Right cardiac atrium (tissue), 5 donors: ENCODE results near the gene OGDH. TPM values are rescaled to one million over a fixed set of nuclear protein-coding genes. Genes with fewer than 3 reads are reported as not detected.
A peak's percentile ranks its signal among the peaks of the same experiment; 100 is the strongest.

Experiments
- ATAC-seq, 2 donors: fragments of 200-7000 bp; cut with Tn5 transposase; one replicate each; pipeline versions ENCODE4 v1.8.0 to v1.9.1; 2020; ENCODE audit warnings: moderate library complexity in 2 of 2, mild to moderate bottlenecking in 1 of 2
- DNase-seq, 3 donors: peaks; one replicate each; pipeline ENCODE4 v3.0.0-alpha.2; 2020
- H3K27ac ChIP-seq: one replicate; pipeline ENCODE4 v1.5.1; 2013; ENCODE audit warnings: mild to moderate bottlenecking, low read length, control low read depth, moderate library complexity
- H3K27me3 ChIP-seq: one replicate; pipeline ENCODE4 v1.6.1; 2013; ENCODE audit not compliant: control insufficient read depth, insufficient read depth
- H3K4me1 ChIP-seq: one replicate; pipeline ENCODE4 v1.6.1; 2013; ENCODE audit warnings: low read length; ENCODE audit not compliant: control insufficient read depth, insufficient read depth
- H3K4me3 ChIP-seq: one replicate; pipeline ENCODE4 v1.5.1; 2013; ENCODE audit warnings: low read length, control low read depth
- H3K9me3 ChIP-seq: one replicate; pipeline ENCODE4 v1.6.1; 2013; ENCODE audit warnings: low read length; ENCODE audit not compliant: control insufficient read depth
- WGBS: extraction: QIAGEN DNeasy Blood & Tissue Kit; methylation state at CpG from one replicate; pipeline ENCODE4 v1.1.7; 2013; 5-methylcytosine and 5-hydroxymethylcytosine counted together
- intact Hi-C, 4 donors: fragments of 100-400 bp; cut with DNase I; formaldehyde crosslinking; loops; one replicate each; pipeline versions ENCODE4 v1.11.0 to v1.14.0; 2022 to 2023
- polyA plus RNA-seq: library from polyadenylated mRNA; stranded (reverse); fragments of 200-250 nt; gene quantifications from one replicate; pipeline ENCODE4 v1.2.3, GENCODE V29; 2013
- total RNA-seq, 4 donors: library from RNA; stranded (reverse); fragmentation: NEBNext Ultra II Directional; extraction: Animal tissue kit (Norgen Biotek cat#: 25700); gene quantifications; one replicate each; pipeline ENCODE4 v1.2.1, GENCODE V29; 2021
- donor health status: healthy with polysubstance abuse.
- donor health status: DM: no; HTN: yes; CAD: no.
- donor health status: DM: no; HTN: no; CAD: no.
- donor health status: DM: no; HTN: yes; CAD: no; lungs with severe emphysema.
- donor health status: DM: yes; HTN: yes; CAD: no.

OGDH gene
- total and polyA plus RNA-seq, 5 donors, result 168 to 406 (median 371) TPM

DNA sequence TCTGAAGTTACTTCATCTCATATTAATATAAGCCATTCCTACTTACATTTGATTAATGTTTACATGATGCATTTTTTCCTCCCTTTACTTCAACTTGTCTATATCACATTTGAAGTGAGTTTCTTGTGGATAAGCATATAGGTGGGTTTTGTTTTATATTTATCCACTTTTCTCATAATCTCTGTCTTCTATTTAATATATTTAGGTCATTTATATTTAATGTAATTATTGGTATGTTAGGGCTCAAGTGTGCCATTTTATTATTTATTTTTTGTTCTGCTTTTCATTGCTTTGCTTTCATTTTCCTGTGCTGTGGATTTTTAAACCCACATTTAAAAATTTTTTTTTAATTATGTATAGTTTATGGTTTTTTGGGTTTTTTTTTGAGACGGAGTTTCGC lies 54.8 kb downstream of the OGDH start:
- no peak overlapping the region for H3K4me3 ChIP-seq
- DNase-seq, result no peak
- no peaks in the 10 kb centered on the region for H3K4me1 ChIP-seq
- no peak overlapping the region for H3K27ac ChIP-seq
- intact Hi-C loops, result no loop called here
- WGBS, result 99% methylated on average over 2 of the region's 2 CpGs
- ATAC-seq, result no peak
- H3K9me3 ChIP-seq, result peaks cover 3% of the 10 kb centered on the region
- H3K27me3 ChIP-seq, result no peaks in the 10 kb centered on the region

- 87% methylated on average over 4 of the region's 4 CpGs for WGBS
- Histone ChIP-seq H3K4me1 (no peaks in the 10 kb centered on the region), H3K27ac (no peak overlapping the region), H3K27me3 (no peaks in the 10 kb centered on the region), H3K4me3 (no peak overlapping the region), H3K9me3 (peaks cover 3% of the 10 kb centered on the region)
- ATAC-seq (no peak), DNase-seq (no peak)
- intact Hi-C loops, result no loop called here
Observed at GRCh38 chr7:44664780-44665461, 58.5 kb downstream of the OGDH start.

GRCh38 chr7:44665531-44666213 lies 59.2 kb downstream of the OGDH start:
- intact Hi-C loops, result no loop called here
- DNase-seq (no peak), ATAC-seq (no peak)
- peaks cover 1% of the 10 kb centered on the region for H3K9me3 ChIP-seq
- H3K27me3 ChIP-seq, result no peaks in the 10 kb centered on the region
- H3K27ac ChIP-seq, result no peak overlapping the region
- 75% methylated on average over 9 of the region's 9 CpGs for WGBS
- no peak overlapping the region for H3K4me3 ChIP-seq
- no peaks in the 10 kb centered on the region for H3K4me1 ChIP-seq

GRCh38 chr7:44666566-44666965 lies 60.1 kb downstream of the OGDH start:
- WGBS, result 88% methylated on average over 6 of the region's 6 CpGs
- ATAC-seq (no peak), DNase-seq (no peak)
- no peaks in the 10 kb centered on the region for H3K27me3 ChIP-seq
- H3K27ac ChIP-seq, result no peak overlapping the region
- H3K9me3 ChIP-seq, result no peaks in the 10 kb centered on the region
- H3K4me3 ChIP-seq, result no peak overlapping the region
- peaks cover 2% of the 10 kb centered on the region for H3K4me1 ChIP-seq
- intact Hi-C loops, result no loop called here

DNA sequence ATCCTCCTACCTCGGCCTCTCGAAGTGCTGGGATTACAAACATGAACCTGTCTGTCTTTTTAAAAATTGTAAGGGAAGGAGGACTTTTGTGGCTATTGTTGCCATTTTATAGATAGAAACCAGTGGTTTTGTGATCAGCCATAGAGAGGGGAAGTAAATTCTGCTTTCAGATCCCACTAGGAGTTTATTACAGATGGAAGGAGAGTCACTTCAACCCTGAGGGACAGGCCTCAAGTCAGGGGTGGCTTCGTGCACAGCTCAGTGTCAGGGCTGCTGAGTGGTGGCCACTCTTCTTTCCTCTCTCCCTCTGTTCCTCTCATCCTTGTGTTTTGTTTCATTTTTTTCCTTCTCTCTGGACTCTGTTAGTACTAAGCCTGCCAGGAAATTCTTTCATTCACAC lies 60.8 kb downstream of the OGDH start:
- no peak overlapping the region for H3K27ac ChIP-seq
- ATAC-seq (no peak), DNase-seq (no peak)
- no peaks in the 10 kb centered on the region for H3K9me3 ChIP-seq
- no peaks in the 10 kb centered on the region for H3K27me3 ChIP-seq
- WGBS, result 88% methylated on average over 3 of the region's 3 CpGs
- H3K4me1 ChIP-seq, result peaks cover 3% of the 10 kb centered on the region
- intact Hi-C loops, result no loop called here
- no peak overlapping the region for H3K4me3 ChIP-seq

DNA sequence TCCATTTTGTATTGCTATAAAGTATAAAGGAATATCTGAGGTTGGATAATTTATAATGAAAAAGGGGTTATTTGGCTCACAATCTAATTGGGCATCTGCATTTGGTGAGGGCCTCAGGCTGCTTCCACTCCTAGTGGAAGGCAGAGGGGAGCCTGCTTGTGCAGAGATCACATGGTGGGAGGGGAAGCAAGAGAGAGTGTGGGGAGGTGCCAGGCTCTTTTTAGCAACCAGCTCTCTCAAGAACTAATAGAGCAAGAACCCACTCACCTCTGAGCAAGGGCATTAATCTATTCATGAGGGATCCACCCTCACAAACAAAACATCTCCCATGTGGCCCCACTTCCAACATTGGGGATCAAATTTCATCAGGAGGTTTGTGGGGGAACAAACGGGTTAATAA lies 64.6 kb downstream of the OGDH start:
- H3K4me1 ChIP-seq, result peaks cover 5% of the 10 kb centered on the region
- ATAC-seq (peak; percentile 46 to 51), DNase-seq (no peak)
- H3K27me3 ChIP-seq, result no peaks in the 10 kb centered on the region
- no peaks in the 10 kb centered on the region for H3K9me3 ChIP-seq
- 78% methylated on average over 1 of the region's 1 CpG for WGBS
- H3K4me3 ChIP-seq, result no peak overlapping the region
- H3K27ac ChIP-seq, result no peak overlapping the region
- intact Hi-C loops, result no loop called here

- H3K27ac ChIP-seq, result no peak overlapping the region
- ATAC-seq (no peak), DNase-seq (no peak)
- no peaks in the 10 kb centered on the region for H3K27me3 ChIP-seq
- H3K4me3 ChIP-seq, result no peak overlapping the region
- peaks cover 9% of the 10 kb centered on the region for H3K4me1 ChIP-seq
- H3K9me3 ChIP-seq, result no peaks in the 10 kb centered on the region
- intact Hi-C loops, result no loop called here
- 92% methylated on average over 2 of the region's 2 CpGs for WGBS
Observed at GRCh38 chr7:44673324-44673723, 66.9 kb downstream of the OGDH start.

- intact Hi-C loops, result no loop called here
- ATAC-seq (no peak), DNase-seq (no peak)
- H3K27ac ChIP-seq, result no peak overlapping the region
- no peak overlapping the region for H3K4me3 ChIP-seq
- peaks cover 9% of the 10 kb centered on the region for H3K4me1 ChIP-seq
- no peaks in the 10 kb centered on the region for H3K27me3 ChIP-seq
- WGBS, result 91% methylated on average over 6 of the region's 6 CpGs
- no peaks in the 10 kb centered on the region for H3K9me3 ChIP-seq
Observed at GRCh38 chr7:44673771-44674170, 67.3 kb downstream of the OGDH start.

DNA sequence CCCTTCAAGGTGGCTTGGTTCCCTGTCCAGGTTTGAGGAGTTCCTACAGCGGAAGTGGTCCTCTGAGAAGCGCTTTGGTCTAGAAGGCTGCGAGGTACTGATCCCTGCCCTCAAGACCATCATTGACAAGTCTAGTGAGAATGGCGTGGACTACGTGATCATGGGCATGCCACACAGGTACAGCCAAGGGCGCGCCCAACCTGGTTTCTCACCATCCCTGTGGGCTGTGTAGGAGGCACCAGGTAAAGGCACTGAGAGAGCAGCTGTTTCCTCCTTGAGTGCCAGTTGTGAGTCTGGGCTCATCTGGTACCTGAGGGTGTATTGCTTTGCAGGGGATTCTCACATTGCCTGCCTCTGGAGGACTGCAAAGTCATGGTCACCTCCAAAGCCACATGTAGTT lies 68.0 kb downstream of the OGDH start:
- DNase-seq (no peak), ATAC-seq (no peak)
- H3K27ac ChIP-seq, result no peak overlapping the region
- intact Hi-C loops, result no loop called here
- no peaks in the 10 kb centered on the region for H3K9me3 ChIP-seq
- no peaks in the 10 kb centered on the region for H3K27me3 ChIP-seq
- no peak overlapping the region for H3K4me3 ChIP-seq
- peaks cover 14% of the 10 kb centered on the region for H3K4me1 ChIP-seq
- WGBS, result 98% methylated on average over 7 of the region's 7 CpGs

- DNase-seq (no peak), ATAC-seq (no peak)
- no peak overlapping the region for H3K27ac ChIP-seq
- peaks cover 12% of the 10 kb centered on the region for H3K4me1 ChIP-seq
- H3K27me3 ChIP-seq, result no peaks in the 10 kb centered on the region
- intact Hi-C loops, result no loop called here
- no peaks in the 10 kb centered on the region for H3K9me3 ChIP-seq
- no peak overlapping the region for H3K4me3 ChIP-seq
- WGBS, result 95% methylated on average over 4 of the region's 4 CpGs
Observed at GRCh38 chr7:44676776-44677175, 70.3 kb downstream of the OGDH start.

GRCh38 chr7:44678101-44678470 lies 71.7 kb downstream of the OGDH start:
- Histone ChIP-seq H3K27me3 (no peaks in the 10 kb centered on the region), H3K9me3 (no peaks in the 10 kb centered on the region), H3K4me3 (no peak overlapping the region), H3K27ac (peak overlapping the region; percentile 80), H3K4me1 (peaks cover 9% of the 10 kb centered on the region)
- WGBS, result 82% methylated on average over 4 of the region's 4 CpGs
- intact Hi-C loops, result no loop called here
- no peak for DNase-seq
- peak in 1 of 2 donors; percentile 8 for ATAC-seq
